Mammary epithelial cell (primary cell): Measurements from ENCODE around the gene ANK3.

Experiments used
- EZH2 ChIP-seq: IDR thresholded peaks from 2 replicates; pipeline ENCODE4 v1.6.1; 2012; ENCODE audit warnings: low read length, inconsistent platforms, borderline replicate concordance
- TF ChIP-seq, protein P1 (sequence below), 2 donors: IDR thresholded peaks in 1 of 2; conservative IDR thresholded peaks in 1 of 2; 2 replicates each; pipeline ENCODE4 v1.5.1; 2011 to 2012; ENCODE audit warnings: inconsistent platforms in 2 of 2, low read length in 2 of 2, mild to moderate bottlenecking in 2 of 2, control low read depth in 1 of 2, low read depth in 1 of 2; ENCODE audit not compliant: insufficient read depth in 1 of 2; ENCODE audit errors: extremely low read depth in 1 of 2

DNA sequence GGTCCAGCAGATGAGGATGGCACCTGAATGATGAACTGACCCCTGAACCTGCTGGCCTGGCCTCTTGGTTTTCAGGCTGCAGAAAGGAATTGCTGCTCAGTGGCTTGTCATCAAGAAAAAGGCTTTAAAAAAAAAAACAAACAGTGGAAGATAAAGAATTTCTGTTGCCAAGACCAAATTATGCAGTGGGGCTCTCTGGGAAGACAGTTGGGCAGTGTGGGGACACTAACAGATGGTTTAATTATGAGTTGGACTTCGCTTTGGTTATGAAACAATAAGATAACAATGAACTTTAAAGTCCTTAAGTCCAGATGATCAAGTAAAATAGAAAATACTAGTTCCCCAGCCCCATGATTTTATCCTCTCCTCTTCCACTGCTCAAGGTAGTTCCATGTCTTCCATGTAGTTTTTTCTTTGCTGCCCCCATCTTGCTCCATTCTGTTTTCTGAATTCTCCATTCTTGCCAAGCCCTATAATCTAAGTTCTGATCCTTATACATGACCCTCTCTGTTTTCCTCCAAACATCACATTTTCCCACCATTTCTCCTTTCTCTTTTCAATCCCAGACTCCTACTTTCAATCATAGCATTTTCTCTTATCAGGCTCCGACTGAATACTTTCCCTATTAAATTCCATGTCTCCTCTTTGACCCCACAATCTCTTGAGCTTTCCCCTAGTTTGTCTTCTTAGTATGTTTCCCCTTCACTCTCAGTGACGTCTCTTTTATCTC is 52.6 kb downstream of the ANK3 start:
- no peak for TF ChIP-seq EZH2
- TF ChIP-seq, protein P1, sequence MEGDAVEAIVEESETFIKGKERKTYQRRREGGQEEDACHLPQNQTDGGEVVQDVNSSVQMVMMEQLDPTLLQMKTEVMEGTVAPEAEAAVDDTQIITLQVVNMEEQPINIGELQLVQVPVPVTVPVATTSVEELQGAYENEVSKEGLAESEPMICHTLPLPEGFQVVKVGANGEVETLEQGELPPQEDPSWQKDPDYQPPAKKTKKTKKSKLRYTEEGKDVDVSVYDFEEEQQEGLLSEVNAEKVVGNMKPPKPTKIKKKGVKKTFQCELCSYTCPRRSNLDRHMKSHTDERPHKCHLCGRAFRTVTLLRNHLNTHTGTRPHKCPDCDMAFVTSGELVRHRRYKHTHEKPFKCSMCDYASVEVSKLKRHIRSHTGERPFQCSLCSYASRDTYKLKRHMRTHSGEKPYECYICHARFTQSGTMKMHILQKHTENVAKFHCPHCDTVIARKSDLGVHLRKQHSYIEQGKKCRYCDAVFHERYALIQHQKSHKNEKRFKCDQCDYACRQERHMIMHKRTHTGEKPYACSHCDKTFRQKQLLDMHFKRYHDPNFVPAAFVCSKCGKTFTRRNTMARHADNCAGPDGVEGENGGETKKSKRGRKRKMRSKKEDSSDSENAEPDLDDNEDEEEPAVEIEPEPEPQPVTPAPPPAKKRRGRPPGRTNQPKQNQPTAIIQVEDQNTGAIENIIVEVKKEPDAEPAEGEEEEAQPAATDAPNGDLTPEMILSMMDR (conservative IDR thresholded peaks at IDR 0.05 in 1 of 2, IDR thresholded peaks at IDR 0.05 in 1 of 2; ENCODE audit: extremely low read depth in 1 of 2, insufficient read depth in 1 of 2, low read depth in 1 of 2, low read length in 2 of 2), result no peak
